HG03135 (cell line): ENCODE data around the gene NMNAT2.
"Not testable (repeated sequence)": the region's sequence is repeated elsewhere in the genome, so short reads cannot be mapped to it uniquely, and the experiment has no call there.

Source experiments
- ATAC-seq: cut with Tn5 transposase; IDR thresholded peaks from one replicate; pipeline ENCODE4 v1.9.1; 2021; ENCODE audit warnings: mild to moderate bottlenecking, moderate library complexity; ENCODE audit not compliant: unreplicated experiment

NMNAT2 gene

DNA sequence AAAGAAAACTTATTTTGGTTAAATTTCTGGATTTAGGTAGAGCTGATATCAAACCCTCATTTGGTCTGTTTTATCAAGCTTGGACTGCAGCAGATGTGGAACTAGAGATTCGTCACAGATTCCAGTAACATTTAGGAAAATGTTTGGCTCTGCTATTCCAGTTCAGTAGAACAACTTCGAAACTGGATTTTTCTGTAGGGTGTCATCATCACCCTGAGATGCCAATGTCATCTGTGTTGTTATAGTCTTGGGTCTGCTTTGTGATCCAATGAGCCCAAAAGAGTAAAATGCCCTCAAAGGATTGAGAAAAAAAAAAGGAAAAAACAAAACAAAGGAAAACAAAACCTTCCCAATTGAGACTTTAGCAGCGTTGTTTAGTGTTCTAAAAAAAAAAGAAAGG is 176.7 kb downstream of the NMNAT2 start:
- ATAC-seq: no peak

- not testable (repeated sequence) for ATAC-seq
Observed at GRCh38 chr1:183240853-183241252, 177.3 kb downstream of the NMNAT2 start.

GRCh38 chr1:183240526-183240825 is 177.7 kb downstream of the NMNAT2 start:
- ATAC-seq: no peak

DNA sequence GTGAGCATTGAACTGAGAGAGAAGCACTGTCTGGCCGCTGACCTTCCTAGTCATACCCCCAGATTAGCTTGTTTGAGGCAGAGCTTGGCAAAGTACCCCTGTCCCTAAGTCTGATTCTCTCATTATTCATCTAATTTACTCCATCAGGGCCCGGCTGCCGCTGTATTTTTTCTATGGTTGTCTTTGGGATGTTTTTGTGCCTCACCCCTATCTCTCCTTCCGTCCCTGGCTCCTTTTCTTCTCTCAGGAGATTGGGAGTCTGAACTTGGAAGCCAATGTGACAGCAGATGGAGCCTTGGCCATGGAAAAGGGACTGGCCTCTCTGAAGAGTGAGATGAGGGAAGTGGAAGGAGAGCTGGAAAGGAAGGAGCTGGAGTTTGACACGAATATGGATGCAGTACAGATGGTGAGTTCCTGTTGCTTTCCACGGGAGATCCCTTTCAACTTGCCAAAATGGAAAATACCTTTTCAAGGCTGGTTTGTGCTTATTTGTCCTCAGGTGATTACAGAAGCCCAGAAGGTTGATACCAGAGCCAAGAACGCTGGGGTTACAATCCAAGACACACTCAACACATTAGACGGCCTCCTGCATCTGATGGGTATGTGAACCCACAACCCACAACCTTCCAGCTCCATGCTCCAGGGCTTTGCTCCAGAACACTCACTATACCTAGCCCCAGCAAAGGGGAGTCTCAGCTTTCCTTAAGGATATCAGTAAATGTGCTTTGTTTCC is 178.2 kb downstream of the NMNAT2 start:
- no peak for ATAC-seq

- no peak for ATAC-seq
Observed at GRCh38 chr1:183239220-183239742, 178.9 kb downstream of the NMNAT2 start.

DNA sequence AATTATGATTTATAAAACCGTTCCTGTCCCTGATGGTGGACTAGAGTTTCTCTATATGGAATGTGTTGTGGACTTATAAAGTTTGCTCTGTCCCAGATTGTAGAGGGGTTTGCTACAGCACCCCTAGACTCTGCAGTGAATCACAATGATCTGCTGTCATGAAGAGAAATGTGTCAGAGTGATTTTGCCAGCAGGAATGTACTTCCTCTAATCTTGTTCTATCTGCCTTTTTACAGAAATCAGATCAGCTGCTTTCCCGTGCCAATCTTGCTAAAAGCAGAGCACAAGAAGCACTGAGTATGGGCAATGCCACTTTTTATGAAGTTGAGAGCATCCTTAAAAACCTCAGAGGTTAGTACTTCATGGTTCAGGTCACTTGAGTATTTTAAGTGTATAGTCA is 180.1 kb downstream of the NMNAT2 start:
- no peak for ATAC-seq

GRCh38 chr1:183237046-183237445 is 181.1 kb downstream of the NMNAT2 start:
- no peak for ATAC-seq

- ATAC-seq: no peak
Observed at GRCh38 chr1:183236158-183236725, 181.9 kb downstream of the NMNAT2 start.

GRCh38 chr1:183235503-183235902 is 182.7 kb downstream of the NMNAT2 start:
- ATAC-seq: no peak

DNA sequence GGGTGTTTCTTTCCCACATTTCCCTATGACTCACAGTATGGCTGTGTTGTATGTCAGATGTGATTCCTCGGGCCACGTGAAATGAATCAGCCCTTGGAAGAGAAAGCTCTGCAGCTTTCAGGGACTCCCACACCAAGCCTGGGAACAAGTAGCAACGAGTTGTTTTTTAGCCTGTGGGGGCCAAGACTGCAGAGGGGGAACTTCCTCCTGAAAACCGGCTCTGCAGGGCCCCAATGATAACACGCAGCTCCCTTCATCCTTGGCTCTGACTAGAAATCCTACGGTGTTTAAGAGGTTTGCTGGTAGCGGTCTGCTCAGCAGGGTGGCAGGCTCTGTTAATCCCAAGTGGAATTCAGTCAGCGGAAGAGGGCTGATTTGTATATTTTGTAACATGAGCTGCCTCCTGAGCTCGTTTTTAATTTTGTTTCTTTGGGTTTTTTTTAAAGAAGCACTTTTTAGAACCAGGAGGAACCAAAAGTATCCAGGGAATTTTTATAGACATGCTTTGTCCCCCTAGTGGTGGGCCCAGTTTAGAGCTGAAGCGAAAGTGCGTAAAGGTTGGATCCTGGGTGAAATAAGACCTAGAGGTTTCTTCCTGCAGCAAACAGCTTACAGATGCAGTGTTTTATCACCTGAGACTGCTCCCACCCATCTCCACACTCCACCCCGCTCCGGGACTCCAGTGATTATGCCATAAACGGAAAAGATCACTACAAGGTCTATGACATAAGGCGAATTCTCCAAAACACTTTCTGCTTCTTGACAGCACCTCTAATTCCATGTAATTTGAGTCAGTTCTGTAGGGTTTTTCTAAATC is 183.3 kb downstream of the NMNAT2 start:
- ATAC-seq: no peak

DNA sequence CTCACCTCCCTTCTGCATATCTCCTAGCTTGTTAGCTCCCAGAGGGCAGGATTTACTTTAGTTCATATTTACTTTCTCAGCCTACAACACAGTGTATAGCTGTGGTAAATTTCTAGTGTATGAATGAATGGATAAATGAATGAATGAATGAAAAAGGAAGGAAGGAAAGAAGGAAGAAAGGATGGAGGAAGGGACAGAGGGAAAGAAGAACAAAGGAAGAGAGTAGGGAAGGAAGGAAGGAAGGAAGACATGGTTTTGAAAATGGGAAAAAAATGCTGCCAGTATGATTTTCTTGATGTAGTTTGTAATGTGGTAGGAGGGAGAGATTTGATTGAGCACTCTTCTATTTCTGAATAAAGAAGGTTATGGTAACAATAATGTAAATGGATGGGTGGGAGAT is 185.1 kb downstream of the NMNAT2 start:
- ATAC-seq: no peak

GRCh38 chr1:183231545-183231944 is 186.6 kb downstream of the NMNAT2 start:
- ATAC-seq: no peak

DNA sequence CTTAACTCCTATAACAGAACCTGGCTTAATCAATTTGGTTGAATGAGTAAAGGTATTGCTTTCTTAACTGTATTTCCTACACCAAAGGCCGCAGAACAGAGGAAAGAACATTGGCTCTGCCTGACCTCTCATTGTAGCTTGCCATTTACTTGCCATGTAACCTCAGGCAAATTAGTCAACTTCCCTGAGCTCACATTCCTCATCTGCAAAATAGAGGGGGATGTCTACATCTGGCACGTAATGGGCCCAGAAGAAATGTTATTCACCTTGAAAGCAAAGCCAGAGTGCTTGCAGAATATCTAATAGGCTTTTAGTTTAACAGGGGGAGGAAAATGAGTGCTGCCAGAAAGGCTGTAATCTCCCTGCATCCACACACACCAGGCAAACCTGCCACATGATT is 187.8 kb downstream of the NMNAT2 start:
- ATAC-seq: no peak

DNA sequence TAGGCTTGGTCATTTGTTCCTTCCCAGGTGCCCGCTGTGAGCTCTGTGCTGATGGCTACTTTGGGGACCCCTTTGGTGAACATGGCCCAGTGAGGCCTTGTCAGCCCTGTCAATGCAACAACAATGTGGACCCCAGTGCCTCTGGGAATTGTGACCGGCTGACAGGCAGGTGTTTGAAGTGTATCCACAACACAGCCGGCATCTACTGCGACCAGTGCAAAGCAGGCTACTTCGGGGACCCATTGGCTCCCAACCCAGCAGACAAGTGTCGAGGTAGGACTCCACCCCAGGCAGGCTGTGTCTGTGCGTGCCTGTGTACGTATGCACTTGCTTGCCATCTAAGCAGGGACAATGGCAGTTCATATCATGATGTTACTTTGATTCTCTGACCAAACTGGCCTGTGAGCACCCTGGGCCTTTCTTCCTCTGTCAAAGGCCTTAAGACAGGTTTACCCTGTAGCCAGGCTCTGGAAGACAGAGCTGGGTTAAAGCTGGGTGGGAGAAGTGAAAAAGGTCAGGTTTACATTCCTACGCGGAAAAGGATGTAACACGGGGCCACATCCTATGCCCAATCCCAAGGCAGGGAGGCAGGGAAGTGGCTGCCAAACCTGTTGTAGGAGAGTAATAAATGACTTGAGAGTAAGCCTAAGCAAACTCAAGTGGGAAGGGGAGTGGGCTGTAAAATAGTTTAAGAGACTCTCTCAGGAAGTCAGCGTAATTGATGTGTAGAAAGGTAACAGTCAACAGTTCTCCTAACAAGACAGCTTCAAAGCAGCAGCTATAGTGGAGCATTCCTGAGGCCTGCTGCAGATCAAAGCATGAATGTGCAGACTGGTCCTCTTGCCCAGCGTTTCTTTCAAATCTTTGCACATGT is 189.6 kb downstream of the NMNAT2 start:
- ATAC-seq: no peak

GRCh38 chr1:183227422-183228346 is 190.5 kb downstream of the NMNAT2 start:
- ATAC-seq: no peak

- ATAC-seq: no peak
Observed at GRCh38 chr1:183226963-183227362, 191.2 kb downstream of the NMNAT2 start.

- no peak for ATAC-seq
Observed at GRCh38 chr1:183226361-183226760, 191.8 kb downstream of the NMNAT2 start.

- ATAC-seq: no peak
Observed at GRCh38 chr1:183223467-183223866, 194.7 kb downstream of the NMNAT2 start.

DNA sequence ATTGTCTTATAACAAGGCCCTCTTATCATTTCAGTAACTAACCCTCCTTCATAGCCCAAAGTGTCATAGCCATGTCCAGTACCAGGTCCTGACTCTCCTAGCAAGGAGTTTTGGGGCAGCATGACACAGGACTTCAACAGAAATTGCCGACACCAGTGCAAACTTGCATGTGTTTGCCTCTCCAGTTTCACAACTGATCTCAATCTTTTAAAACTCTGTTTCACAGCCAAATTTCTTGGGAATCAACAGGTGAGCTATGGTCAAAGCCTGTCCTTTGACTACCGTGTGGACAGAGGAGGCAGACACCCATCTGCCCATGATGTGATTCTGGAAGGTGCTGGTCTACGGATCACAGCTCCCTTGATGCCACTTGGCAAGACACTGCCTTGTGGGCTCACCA is 195.3 kb downstream of the NMNAT2 start:
- ATAC-seq: no peak

- no peak for ATAC-seq
Observed at GRCh38 chr1:183219616-183220009, 198.6 kb downstream of the NMNAT2 start.
